Tibial artery (tissue), 4 donors: Measurements from ENCODE around the gene TAF4.

Source experiments
- DNase-seq, 2 donors: peaks; one replicate each; pipeline ENCODE4 v3.0.0-alpha.2; 2019
- H3K27ac ChIP-seq, 2 donors: fragments of 200-600 bp; sonication (generic) in 1 of 2; 1 replicate in 1 of 2; 2 replicates in 1 of 2; pipeline ENCODE4 v1.5.1; 2018 to 2019; ENCODE audit warnings: mild to moderate bottlenecking in 1 of 2
- H3K27me3 ChIP-seq, 2 donors: fragments of 200-600 bp; sonication (generic) in 1 of 2; one replicate each; pipeline versions ENCODE4 v1.5.1 to v1.6.0; 2016 to 2019
- H3K36me3 ChIP-seq, 3 donors: fragments of 200-600 bp; sonication (generic) in 2 of 3; one replicate each; pipeline ENCODE4 v1.5.1; 2016 to 2019; ENCODE audit warnings: mild to moderate bottlenecking in 2 of 3
- H3K4me1 ChIP-seq, 4 donors: fragments of 200-600 bp; sonication (generic) in 2 of 4; 1 replicate in 3 of 4; 2 replicates in 1 of 4; pipeline ENCODE4 v1.5.1; 2016 to 2019
- H3K4me3 ChIP-seq, 2 donors: fragments of 200-600 bp; sonication (generic) in 1 of 2; 1 replicate in 1 of 2; 2 replicates in 1 of 2; pipeline ENCODE4 v1.5.1; 2018 to 2019; ENCODE audit warnings: mild to moderate bottlenecking in 2 of 2
- H3K9me3 ChIP-seq, 3 donors: fragments of 200-600 bp; sonication (generic) in 1 of 3; one replicate each; pipeline ENCODE4 v1.5.1; 2016 to 2019
- intact Hi-C: fragments of 100-400 bp; cut with DNase I; formaldehyde crosslinking; loops from one replicate; pipeline ENCODE4 v1.15.0; 2023; ENCODE audit warnings: low total_unique reads
- TF ChIP-seq, protein P1 (sequence below), 2 experiments: fragments of 200-600 bp in 1 of 2; fragments of 450-650 bp in 1 of 2; IDR thresholded peaks; one replicate each; pipeline ENCODE4 v1.5.1; 2017 to 2019; ENCODE audit warnings: antibody characterized with exemption in 2 of 2, mild to moderate bottlenecking in 1 of 2, moderate library complexity in 1 of 2

TAF4 gene

DNA sequence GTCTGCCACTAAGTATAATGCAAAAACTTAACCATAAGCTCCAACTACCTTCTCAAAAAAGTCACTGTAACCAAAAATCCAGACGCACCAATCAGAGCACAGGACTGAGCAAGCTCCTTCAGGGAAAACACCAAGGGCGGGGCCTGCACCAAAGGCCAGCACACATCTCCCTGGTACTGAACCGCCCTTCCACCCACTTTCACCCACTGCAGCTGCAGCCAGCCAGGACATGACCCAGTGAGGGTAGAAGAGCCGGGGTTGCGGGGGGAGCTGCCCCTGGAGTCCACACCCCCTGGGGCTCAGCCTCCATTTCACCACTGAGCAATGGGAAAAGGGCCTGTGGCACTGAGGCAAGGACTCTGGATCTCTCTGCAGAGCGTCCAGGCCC lies 54.3 kb downstream of the TAF4 start:
- H3K27me3 ChIP-seq: no peaks in the 10 kb centered on the region
- no peak for DNase-seq
- H3K27ac ChIP-seq: no peak overlapping the region
- H3K4me1 ChIP-seq: peaks cover 0 to 5% (median 0%) of the 10 kb centered on the region in 4 donors
- H3K36me3 ChIP-seq: peaks cover 49 to 66% (median 64%) of the 10 kb centered on the region in 3 donors
- TF ChIP-seq, protein P1, sequence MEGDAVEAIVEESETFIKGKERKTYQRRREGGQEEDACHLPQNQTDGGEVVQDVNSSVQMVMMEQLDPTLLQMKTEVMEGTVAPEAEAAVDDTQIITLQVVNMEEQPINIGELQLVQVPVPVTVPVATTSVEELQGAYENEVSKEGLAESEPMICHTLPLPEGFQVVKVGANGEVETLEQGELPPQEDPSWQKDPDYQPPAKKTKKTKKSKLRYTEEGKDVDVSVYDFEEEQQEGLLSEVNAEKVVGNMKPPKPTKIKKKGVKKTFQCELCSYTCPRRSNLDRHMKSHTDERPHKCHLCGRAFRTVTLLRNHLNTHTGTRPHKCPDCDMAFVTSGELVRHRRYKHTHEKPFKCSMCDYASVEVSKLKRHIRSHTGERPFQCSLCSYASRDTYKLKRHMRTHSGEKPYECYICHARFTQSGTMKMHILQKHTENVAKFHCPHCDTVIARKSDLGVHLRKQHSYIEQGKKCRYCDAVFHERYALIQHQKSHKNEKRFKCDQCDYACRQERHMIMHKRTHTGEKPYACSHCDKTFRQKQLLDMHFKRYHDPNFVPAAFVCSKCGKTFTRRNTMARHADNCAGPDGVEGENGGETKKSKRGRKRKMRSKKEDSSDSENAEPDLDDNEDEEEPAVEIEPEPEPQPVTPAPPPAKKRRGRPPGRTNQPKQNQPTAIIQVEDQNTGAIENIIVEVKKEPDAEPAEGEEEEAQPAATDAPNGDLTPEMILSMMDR (IDR thresholded peaks at IDR 0.05): no peak
- intact Hi-C loops: loop anchor here (5.0 kb wide), 1 partner anchor 126 kb away; no protein-coding TSS in a partner anchor
- no peaks in the 10 kb centered on the region for H3K9me3 ChIP-seq
- no peak overlapping the region for H3K4me3 ChIP-seq

DNA sequence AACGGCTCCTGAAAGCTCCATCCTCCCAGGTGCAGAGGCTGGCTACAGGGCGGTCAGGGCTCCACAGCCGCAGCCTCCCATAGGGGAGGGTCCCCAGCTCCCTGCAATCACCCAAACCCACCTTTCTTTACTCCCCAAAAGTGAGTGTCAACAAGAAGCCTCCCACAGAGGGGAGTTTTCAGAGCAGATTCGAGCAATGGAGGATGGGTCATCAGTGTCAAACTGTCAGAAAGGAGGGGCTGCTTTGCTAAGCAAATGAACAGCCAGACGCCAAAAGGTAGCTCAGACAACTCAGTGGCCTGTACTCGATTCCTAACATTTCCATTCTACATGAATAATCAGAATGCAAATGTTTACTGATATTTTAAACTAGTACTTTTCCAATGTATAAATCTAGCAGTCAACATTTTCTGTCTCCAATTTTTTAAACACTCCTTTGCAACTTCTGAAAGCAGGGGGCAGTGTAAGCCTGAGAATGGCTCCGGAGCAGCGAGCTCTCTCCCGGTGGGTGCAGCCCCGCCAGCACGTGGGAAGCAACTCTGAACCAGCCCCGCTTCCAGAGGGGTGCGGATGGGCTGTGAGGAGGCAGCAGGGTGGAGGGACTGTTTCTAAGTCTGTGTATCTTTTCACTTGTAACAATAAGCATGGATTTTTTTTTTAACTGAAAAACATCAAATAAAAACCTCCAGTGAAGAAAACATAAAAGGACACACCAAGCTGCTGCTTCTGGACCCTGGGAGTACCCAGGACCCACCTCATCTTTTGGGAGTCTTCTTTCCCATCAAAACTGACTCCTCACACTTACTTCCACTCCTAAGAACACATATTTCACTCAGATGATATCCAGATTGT lies 54.9 kb downstream of the TAF4 start:
- no peak for DNase-seq
- intact Hi-C loops: loop anchor here (5.0 kb wide), 1 partner anchor 127 kb away; no protein-coding TSS in a partner anchor

DNA sequence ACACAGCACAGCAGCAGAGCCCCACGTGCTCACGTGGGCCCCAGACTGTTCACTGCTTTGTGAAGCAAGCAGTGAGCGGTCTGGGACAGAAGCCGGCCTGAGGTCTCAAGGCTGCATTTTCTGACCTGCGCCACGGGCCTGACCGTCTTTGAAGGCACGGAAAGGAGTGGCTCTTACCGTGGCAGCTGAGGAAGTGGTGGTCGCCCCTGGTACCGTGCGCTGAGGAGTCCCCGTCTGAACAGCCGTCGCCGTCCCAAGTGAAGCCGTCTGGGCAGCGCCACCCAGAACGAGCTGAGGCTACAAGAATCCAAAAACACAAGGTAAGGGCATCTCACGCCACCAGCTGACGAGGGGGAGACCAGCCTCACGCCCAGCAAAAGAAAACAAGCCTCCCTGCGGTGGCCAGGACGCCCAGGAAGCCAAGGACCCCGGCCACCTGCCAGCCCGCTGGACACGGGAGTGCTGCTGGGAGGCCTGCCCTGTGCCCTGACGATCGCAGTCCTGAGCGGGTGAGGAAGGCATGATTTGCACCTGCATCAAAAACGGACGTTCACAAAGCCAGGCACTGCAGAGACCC lies 55.7 kb downstream of the TAF4 start:
- Histone ChIP-seq H3K27ac (no peak overlapping the region), H3K36me3 (peaks cover 62 to 81% (median 78%) of the 10 kb centered on the region in 3 donors), H3K9me3 (no peaks in the 10 kb centered on the region), H3K4me3 (no peak overlapping the region), H3K27me3 (no peaks in the 10 kb centered on the region), H3K4me1 (no peaks in the 10 kb centered on the region)
- DNase-seq: no peak
- intact Hi-C loops: loop anchor here (5.0 kb wide), 1 partner anchor 127 kb away; no protein-coding TSS in a partner anchor
- TF ChIP-seq, protein P1 (IDR thresholded peaks at IDR 0.05): no peak

More for the DNA sequence above, 54.9 kb downstream of the TAF4 start:
- H3K36me3 ChIP-seq: peaks cover 55 to 72% (median 70%) of the 10 kb centered on the region in 3 donors
- no peak overlapping the region for H3K4me3 ChIP-seq
- H3K27me3 ChIP-seq: no peaks in the 10 kb centered on the region
- TF ChIP-seq, protein P1 (IDR thresholded peaks at IDR 0.05): peak; percentile 58 to 69
- no peak overlapping the region for H3K27ac ChIP-seq
- H3K4me1 ChIP-seq: peaks cover 0 to 5% (median 0%) of the 10 kb centered on the region in 4 donors
- no peaks in the 10 kb centered on the region for H3K9me3 ChIP-seq

DNA sequence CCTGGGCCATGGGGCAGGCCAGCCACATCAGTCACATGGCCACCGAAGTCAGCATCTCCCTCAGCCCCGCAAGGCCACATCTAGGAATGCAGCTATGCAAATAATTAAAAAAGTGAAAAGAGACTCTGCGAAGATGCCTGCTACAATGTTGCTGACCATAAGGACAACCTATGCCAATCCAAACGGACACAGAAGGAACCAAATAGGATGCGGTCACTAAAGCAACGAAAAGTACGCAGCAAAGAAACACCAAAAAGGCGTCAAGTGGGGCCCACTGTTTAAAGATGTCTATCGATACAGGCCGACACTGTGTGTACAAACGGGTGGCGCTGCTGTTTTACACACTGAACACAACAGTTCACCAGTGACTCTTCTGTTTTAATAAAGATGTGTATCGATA lies 56.4 kb downstream of the TAF4 start:
- no peaks in the 10 kb centered on the region for H3K4me1 ChIP-seq
- DNase-seq: no peak
- TF ChIP-seq, protein P1 (IDR thresholded peaks at IDR 0.05): no peak
- no peaks in the 10 kb centered on the region for H3K9me3 ChIP-seq
- no peaks in the 10 kb centered on the region for H3K27me3 ChIP-seq
- H3K27ac ChIP-seq: no peak overlapping the region
- peaks cover 63 to 86% (median 82%) of the 10 kb centered on the region in 3 donors for H3K36me3 ChIP-seq
- no peak overlapping the region for H3K4me3 ChIP-seq
- intact Hi-C loops: no loop called here

DNA sequence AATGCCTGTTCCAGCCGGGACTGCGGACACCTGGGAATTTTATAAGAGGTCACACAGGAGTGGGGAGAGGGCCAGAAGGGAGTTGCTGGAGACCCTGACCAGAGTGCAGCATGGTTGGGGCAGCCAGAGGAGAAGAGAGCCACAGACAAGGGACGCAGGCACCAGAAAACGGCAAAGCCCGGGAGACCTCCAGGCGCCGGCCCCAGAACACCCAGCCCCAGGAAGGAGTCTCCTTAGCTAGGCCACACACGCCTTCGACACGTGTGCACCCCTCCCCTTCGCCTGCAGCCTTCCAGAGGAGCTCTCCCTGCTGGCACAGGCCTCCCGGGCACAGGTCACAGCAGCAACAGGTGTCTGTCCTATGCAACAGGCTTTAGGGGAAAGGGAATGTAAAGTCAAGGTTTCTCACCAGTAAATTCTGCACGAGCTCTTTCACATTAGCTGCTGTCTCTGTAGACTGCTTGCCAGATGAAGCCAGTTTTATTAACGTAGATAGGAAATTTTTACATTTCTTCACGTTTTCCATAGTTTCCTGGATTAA lies 57.0 kb downstream of the TAF4 start:
- intact Hi-C loops: no loop called here
- Histone ChIP-seq H3K36me3 (peaks cover 63 to 88% (median 84%) of the 10 kb centered on the region in 3 donors), H3K27ac (no peak overlapping the region), H3K4me1 (no peaks in the 10 kb centered on the region), H3K27me3 (no peaks in the 10 kb centered on the region), H3K9me3 (no peaks in the 10 kb centered on the region), H3K4me3 (no peak overlapping the region)
- TF ChIP-seq, protein P1 (IDR thresholded peaks at IDR 0.05): no peak
- no peak for DNase-seq
